Measurements from ENCODE around the gene NFS1. TPM values are rescaled to one million over a fixed set of nuclear protein-coding genes. Genes with fewer than 3 reads are reported as not detected.
"Not testable (repeated sequence)": the region's sequence is repeated elsewhere in the genome, so short reads cannot be mapped to it uniquely, and the experiment has no call there.

Gene NFS1
- total RNA-seq, 1 donor: 7.1 TPM

DNA sequence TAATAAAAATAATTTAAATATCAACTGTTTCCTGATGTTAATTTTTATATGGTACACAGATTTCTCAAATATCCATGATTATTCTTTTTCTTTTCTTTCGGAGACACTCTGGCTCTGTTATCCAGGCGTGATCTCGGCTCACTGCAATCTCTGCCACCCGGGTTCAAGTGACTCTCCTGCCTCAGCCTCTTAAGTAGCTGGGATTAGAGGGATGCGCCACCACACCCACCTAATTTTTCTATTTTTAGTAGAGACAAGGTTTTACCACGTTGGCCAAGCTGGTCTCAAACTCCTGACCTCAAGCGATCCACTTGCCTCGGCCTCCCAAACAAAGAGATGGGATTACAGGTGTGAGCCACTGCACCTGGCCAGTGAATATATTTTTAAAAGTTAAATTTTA lies 20.6 kb upstream of the NFS1 start:
- Histone ChIP-seq H3K4me3 (ENCODE audit: low read length) (no peak overlapping the region), H3K9me3 (ENCODE audit: low read depth, low read length) (no peaks in the 10 kb centered on the region), H3K27me3 (ENCODE audit: insufficient read depth, low read length) (no peaks in the 10 kb centered on the region), H3K4me1 (ENCODE audit: insufficient read depth, low read length) (peaks cover 16% of the 10 kb centered on the region)

GRCh38 chr20:35718972-35719635 lies 20.0 kb upstream of the NFS1 start:
- Histone ChIP-seq H3K27me3 (ENCODE audit: insufficient read depth, low read length) (no peaks in the 10 kb centered on the region), H3K4me1 (ENCODE audit: insufficient read depth, low read length) (peaks cover 16% of the 10 kb centered on the region), H3K4me3 (ENCODE audit: low read length) (no peak overlapping the region), H3K9me3 (ENCODE audit: low read depth, low read length) (no peaks in the 10 kb centered on the region)

DNA sequence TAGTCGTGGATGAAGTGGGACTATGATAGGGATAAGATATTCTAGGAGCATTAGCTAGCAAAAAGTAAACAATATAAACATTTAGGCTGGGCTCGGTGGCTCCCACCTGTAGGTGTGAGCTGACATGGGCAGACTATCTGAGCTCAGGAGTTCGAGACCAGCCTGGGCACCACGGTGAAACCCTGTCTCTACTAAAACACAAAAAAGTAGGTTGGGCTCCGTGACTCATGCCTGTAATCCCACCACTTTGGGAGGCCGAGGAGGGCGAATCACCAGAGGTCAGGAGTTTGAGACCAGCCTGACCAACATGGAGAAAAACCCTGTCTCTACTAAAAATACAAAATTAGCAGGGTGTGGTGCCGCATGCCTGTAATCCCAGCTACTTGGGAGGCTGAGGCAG lies 19.2 kb upstream of the NFS1 start:
- not testable (repeated sequence) for H3K4me1 ChIP-seq (ENCODE audit: insufficient read depth, low read length); H3K4me3 ChIP-seq (ENCODE audit: low read length); H3K9me3 ChIP-seq (ENCODE audit: low read depth, low read length); H3K27me3 ChIP-seq (ENCODE audit: insufficient read depth, low read length)

- Histone ChIP-seq H3K27me3 (ENCODE audit: insufficient read depth, low read length) (no peaks in the 10 kb centered on the region), H3K4me1 (ENCODE audit: insufficient read depth, low read length) (peaks cover 14% of the 10 kb centered on the region), H3K4me3 (ENCODE audit: low read length) (no peak overlapping the region), H3K9me3 (ENCODE audit: low read depth, low read length) (no peaks in the 10 kb centered on the region)
These were observed 17.2 kb upstream of the NFS1 start for GRCh38 chr20:35716330-35716729.

GRCh38 chr20:35715652-35716051 lies 16.5 kb upstream of the NFS1 start:
- no peaks in the 10 kb centered on the region for H3K9me3 ChIP-seq (ENCODE audit: low read depth, low read length)
- H3K4me3 ChIP-seq (ENCODE audit: low read length): no peak overlapping the region
- peaks cover 14% of the 10 kb centered on the region for H3K4me1 ChIP-seq (ENCODE audit: insufficient read depth, low read length)
- no peaks in the 10 kb centered on the region for H3K27me3 ChIP-seq (ENCODE audit: insufficient read depth, low read length)

GRCh38 chr20:35714127-35714526 lies 15.0 kb upstream of the NFS1 start:
- peaks cover 10% of the 10 kb centered on the region for H3K4me1 ChIP-seq (ENCODE audit: insufficient read depth, low read length)
- no peak overlapping the region for H3K4me3 ChIP-seq (ENCODE audit: low read length)
- no peaks in the 10 kb centered on the region for H3K27me3 ChIP-seq (ENCODE audit: insufficient read depth, low read length)
- H3K9me3 ChIP-seq (ENCODE audit: low read depth, low read length): no peaks in the 10 kb centered on the region

GRCh38 chr20:35713120-35713519 lies 14.0 kb upstream of the NFS1 start:
- not testable (repeated sequence) for H3K4me3 ChIP-seq (ENCODE audit: low read length); H3K27me3 ChIP-seq (ENCODE audit: insufficient read depth, low read length); H3K9me3 ChIP-seq (ENCODE audit: low read depth, low read length)
- peaks cover 11% of the 10 kb centered on the region for H3K4me1 ChIP-seq (ENCODE audit: insufficient read depth, low read length)

DNA sequence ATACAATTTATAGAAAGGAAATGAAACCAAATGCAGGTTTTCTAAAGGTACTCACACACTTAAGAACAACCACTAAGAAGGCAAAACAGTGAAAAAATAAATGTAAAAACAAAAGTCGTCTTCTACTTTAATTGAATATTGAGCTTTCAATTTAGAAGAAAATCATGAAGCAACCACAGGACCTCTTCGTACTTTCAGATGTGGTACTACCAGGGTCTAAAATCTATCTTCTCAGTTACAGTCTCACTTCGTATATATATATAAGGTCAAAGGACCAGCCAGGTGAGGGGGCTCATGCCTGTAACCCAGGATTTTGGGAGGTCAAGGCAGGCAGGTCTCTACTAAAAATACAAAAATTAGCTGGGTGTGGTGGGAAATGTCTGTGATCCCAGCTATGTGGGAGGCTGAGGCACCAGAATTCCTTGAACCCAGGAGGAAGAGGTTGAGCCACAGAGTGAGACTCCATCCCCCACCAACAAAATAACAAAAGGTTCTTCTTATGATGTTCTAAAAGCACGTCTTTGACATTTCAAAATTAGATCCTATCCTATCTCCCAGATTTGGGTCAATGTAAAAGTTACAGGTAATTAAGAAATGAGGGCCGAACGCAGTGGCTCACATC lies 12.5 kb upstream of the NFS1 start:
- Histone ChIP-seq H3K9me3 (ENCODE audit: low read depth, low read length) (no peaks in the 10 kb centered on the region), H3K4me1 (ENCODE audit: insufficient read depth, low read length) (peaks cover 11% of the 10 kb centered on the region), H3K27me3 (ENCODE audit: insufficient read depth, low read length) (no peaks in the 10 kb centered on the region), H3K4me3 (ENCODE audit: low read length) (no peak overlapping the region)

GRCh38 chr20:35710884-35711587 lies 11.9 kb upstream of the NFS1 start:
- Histone ChIP-seq H3K4me3 (ENCODE audit: low read length) (no peak overlapping the region), H3K27me3 (ENCODE audit: insufficient read depth, low read length) (no peaks in the 10 kb centered on the region), H3K9me3 (ENCODE audit: low read depth, low read length) (no peaks in the 10 kb centered on the region), H3K4me1 (ENCODE audit: insufficient read depth, low read length) (peaks cover 11% of the 10 kb centered on the region)

DNA sequence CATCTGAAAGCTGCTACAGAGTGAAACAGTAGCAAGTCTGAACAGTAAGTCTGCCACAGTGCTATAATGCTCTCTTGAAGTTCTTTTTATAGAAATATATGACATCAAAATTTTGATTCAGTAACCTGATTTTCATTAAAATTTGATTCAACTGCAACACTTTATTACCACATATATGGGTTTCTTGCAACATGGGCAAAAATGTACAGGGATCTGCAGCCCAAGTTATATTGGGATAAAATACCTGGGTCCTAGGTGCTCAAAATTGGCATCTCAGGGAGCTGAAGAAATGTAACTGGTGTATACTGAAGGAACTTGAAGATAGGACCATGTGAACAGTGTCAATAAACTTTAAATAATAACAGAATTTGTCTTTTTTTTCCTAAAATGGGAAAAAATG lies 10.9 kb upstream of the NFS1 start:
- Histone ChIP-seq H3K9me3 (ENCODE audit: low read depth, low read length) (no peaks in the 10 kb centered on the region), H3K27me3 (ENCODE audit: insufficient read depth, low read length) (no peaks in the 10 kb centered on the region), H3K4me3 (ENCODE audit: low read length) (no peak overlapping the region), H3K4me1 (ENCODE audit: insufficient read depth, low read length) (peaks cover 11% of the 10 kb centered on the region)

- H3K27me3 ChIP-seq (ENCODE audit: insufficient read depth, low read length): no peaks in the 10 kb centered on the region
- no peaks in the 10 kb centered on the region for H3K9me3 ChIP-seq (ENCODE audit: low read depth, low read length)
- peaks cover 11% of the 10 kb centered on the region for H3K4me1 ChIP-seq (ENCODE audit: insufficient read depth, low read length)
- no peak overlapping the region for H3K4me3 ChIP-seq (ENCODE audit: low read length)
These were observed 10.1 kb upstream of the NFS1 start for GRCh38 chr20:35709259-35709658.

DNA sequence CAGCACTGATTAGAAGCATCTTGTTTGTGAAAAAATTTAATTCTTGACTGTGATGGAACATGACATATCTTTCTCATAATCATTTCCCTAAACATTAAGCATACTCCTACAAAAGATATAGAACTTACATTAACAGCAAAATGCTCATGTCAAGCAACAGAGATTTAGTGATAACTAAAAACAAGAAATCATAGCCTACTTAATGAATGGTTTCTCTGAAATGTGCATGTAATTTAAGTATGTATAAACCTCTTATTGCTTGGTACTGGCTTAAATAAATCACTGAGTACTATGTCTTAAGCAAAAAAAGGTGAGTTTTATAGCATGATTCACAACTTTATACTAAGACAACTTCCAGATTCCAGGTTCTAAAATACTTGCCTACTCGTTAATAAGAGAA lies 9.3 kb upstream of the NFS1 start:
- H3K27me3 ChIP-seq (ENCODE audit: insufficient read depth, low read length): no peaks in the 10 kb centered on the region
- peaks cover 11% of the 10 kb centered on the region for H3K4me1 ChIP-seq (ENCODE audit: insufficient read depth, low read length)
- no peaks in the 10 kb centered on the region for H3K9me3 ChIP-seq (ENCODE audit: low read depth, low read length)
- H3K4me3 ChIP-seq (ENCODE audit: low read length): no peak overlapping the region

GRCh38 chr20:35706591-35707529 lies 7.7 kb upstream of the NFS1 start:
- not testable (repeated sequence) for H3K27me3 ChIP-seq (ENCODE audit: insufficient read depth, low read length); H3K9me3 ChIP-seq (ENCODE audit: low read depth, low read length); H3K4me3 ChIP-seq (ENCODE audit: low read length); H3K4me1 ChIP-seq (ENCODE audit: insufficient read depth, low read length)

GRCh38 chr20:35705894-35706293 lies 6.7 kb upstream of the NFS1 start:
- not testable (repeated sequence) for H3K4me3 ChIP-seq (ENCODE audit: low read length); H3K27me3 ChIP-seq (ENCODE audit: insufficient read depth, low read length); H3K4me1 ChIP-seq (ENCODE audit: insufficient read depth, low read length); H3K9me3 ChIP-seq (ENCODE audit: low read depth, low read length)

Measured in mononuclear cell (primary cell).